Mammary epithelial cell (primary cell): ENCODE measurements around the gene SLC49A4.

Source experiments
- CTCF ChIP-seq, 2 donors: IDR thresholded peaks in 1 of 2; conservative IDR thresholded peaks in 1 of 2; 2 replicates each; pipeline ENCODE4 v1.5.1; 2011 to 2012; ENCODE audit warnings: inconsistent platforms in 2 of 2, low read length in 2 of 2, mild to moderate bottlenecking in 2 of 2, control low read depth in 1 of 2, low read depth in 1 of 2; ENCODE audit not compliant: insufficient read depth in 1 of 2; ENCODE audit errors: extremely low read depth in 1 of 2
- EZH2 ChIP-seq: IDR thresholded peaks from 2 replicates; pipeline ENCODE4 v1.6.1; 2012; ENCODE audit warnings: low read length, inconsistent platforms, borderline replicate concordance

GRCh38 chr3:122800706-122801237 lies 5.9 kb downstream of the SLC49A4 start:
- TF ChIP-seq CTCF (conservative IDR thresholded peaks at IDR 0.05 in 1 of 2, IDR thresholded peaks at IDR 0.05 in 1 of 2; ENCODE audit: extremely low read depth in 1 of 2, insufficient read depth in 1 of 2, low read depth in 1 of 2, low read length in 2 of 2) (no peak), EZH2 (no peak)
